Activated CD8-positive, alpha-beta memory T cell treated with anti-CD3 and anti-CD28 coated beads, Interleukin-2, amount 50 U/mL, for 4 hours (primary cell): Measurements from ENCODE around the gene TMTC2.
"Not testable (repeated sequence)": the region's sequence is repeated elsewhere in the genome, so short reads cannot be mapped to it uniquely, and the experiment has no call there.

Source experiments
- DNase-seq: peaks from one replicate; pipeline ENCODE4 v3.0.0-alpha.2; 2020

The TMTC2 gene

GRCh38 chr12:82797480-82797879 lies 110.8 kb downstream of the TMTC2 start:
- no peak for DNase-seq

GRCh38 chr12:82800185-82800584 lies 113.5 kb downstream of the TMTC2 start:
- no peak for DNase-seq

DNA sequence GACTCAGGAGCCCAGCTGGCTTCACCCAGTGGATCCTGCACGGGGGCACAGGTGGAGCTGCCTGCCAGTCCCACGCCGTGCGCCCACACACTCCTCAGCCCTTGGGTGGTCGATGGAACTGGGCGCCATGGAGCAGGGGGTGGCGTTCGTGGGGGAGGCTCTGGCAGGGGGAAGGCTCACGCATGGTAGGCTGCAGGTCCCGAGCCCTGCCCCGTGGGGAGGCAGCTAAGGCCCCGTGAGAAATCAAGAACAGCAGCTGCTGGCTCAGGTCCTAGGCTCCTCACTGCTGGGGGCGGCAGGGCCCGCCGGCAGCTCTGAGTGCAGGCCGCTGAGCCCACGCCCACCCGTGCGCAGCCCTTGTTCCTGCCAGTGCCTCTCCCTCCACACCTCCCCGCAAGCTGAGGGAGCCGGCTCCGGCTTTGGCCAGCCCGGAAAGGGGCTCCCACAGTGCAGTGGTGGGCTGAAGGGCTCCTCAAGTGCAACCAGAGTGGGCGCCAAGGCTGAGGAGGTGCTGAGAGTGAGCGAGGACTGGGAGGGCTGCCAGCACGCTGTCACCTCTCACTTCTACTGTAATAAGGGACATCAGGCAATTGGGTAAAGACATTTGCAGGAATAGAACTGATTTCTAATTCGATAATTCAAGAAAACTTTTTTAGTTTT lies 115.4 kb downstream of the TMTC2 start:
- no peak for DNase-seq

GRCh38 chr12:82803201-82803600 lies 116.5 kb downstream of the TMTC2 start:
- no peak for DNase-seq

DNA sequence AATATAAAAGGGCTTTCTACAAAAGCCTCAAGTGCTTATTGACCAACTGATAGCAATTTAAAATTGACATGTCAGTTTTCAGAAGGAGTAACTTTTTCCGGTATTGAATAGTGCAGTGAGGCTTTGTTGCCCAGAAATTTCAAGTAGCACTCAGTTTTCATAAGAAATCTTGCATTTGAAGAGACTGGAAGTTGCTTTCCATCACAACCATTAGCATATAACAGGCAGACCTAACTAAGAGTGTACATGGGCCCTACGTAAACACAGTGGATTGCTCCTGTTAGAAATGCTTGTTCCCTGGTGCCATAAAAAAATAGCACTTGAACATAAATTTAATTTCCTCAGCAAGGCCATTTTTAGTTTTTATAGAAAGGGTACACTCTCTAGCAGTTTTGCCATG lies 117.9 kb downstream of the TMTC2 start:
- DNase-seq = no peak

- DNase-seq = not testable (repeated sequence)
Measured at GRCh38 chr12:82805004-82805403, 118.3 kb downstream of the TMTC2 start.

DNA sequence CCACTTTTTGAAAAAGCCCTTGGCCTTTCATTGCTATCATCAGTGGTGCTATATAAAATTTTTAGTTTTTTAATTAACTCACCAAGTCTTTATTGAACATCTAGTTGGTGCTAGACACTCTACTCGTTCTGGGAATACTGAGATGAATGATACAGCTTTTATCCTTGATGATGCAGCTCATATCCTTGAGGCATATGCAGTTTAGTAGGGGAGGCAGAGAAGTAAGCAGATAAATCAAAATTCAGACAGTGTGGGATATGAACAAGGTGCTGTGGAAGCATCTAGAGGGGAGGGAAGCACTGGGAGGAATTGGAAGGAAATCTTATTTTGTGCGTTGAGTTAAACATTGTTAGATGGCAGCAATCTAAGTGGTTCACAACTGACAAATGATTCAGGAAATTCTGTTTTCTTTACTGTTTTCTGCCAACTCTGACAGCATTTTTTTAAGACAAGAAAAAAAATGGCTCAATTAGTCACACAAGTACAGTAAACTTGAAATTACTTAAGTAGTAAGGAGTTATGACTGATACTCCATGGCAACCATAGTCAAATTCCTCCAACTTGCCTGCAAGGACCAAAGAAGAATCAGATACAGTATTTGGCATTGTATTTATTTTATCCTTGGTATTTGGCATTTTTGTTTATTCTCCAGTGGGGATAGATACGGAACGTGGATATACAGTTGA lies 119.2 kb downstream of the TMTC2 start:
- DNase-seq = no peak

DNA sequence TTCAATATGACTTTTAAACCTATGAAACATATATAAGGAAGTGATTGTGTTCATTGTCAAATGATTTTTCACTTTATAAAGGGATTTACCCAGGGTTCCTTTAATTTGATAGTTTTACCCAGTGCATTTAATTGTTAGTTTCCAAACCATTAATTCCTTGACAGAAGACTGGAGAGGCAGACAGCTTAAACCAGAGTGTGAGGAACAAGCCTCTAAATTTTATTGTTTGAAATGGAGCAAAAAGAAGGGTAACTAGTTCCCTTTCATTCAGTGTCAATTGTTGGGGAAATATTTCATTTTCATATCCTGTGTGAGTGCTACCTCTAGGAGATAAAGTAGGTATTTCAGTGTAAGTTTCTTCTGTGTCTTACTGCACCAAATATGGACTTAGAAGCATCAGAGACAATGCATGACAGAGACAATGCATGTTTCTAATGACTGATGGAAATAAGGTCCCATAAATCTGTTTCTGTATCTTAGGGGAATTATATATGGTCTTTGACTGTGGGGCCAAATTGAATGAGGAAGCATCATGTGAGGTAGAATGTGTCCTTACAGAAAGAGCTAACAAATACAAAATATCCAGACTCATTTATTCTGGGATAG lies 120.5 kb downstream of the TMTC2 start:
- DNase-seq = no peak

DNA sequence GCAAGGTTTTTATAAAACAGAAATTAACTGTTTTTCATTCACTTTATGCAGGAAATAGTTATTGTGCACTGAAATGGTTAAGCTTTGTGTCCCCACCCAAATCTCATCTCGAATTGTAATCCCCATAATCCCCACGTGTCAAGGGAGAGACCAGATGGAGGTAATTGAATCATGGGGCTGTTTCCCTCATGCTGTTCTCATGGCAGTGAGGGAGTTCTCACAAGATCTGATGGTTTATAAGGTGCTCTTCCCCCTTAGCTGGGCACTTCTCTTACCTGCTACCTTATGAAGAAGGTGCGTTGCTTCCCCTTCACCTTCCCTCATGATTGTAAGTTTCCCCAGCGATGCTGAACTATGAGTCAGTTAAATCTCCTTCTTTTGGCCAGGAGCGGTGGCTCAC lies 123.9 kb downstream of the TMTC2 start:
- no peak for DNase-seq

- no peak for DNase-seq
Measured at GRCh38 chr12:82817368-82817767, 130.7 kb downstream of the TMTC2 start.

DNA sequence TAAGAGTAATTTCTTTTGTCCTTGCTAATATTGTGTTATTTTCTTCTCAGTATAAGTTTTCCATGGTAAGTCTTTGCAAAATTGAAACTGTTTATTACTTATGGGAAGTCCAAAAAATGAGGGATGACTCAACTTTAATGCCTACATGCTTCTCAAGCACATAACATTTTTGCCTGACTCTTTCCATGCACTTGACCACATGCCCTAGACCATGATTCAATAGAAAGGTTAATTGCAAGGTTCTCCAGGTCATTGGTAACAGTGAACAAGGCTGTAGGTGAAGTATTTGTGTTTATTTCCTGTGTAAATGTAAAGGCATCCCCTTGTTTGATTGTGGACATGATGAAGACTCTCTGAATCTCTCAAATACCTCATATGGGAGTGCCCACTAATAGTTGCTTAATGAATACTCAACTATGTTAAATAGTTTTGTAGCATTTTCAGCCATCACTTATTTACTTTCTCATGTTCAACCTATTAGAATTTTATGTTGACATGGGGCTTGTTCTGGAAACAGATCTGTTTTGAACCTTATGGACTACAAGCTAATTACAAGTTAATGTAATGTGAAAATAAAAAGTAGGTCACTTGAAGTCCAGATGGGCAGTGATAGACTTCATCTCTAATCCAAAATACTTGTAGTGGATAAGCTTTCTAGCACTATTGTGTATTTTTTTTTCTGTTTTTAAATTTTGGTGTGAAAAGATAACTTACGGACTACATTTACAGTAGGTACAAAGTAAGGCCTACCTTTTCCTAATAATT lies 131.7 kb downstream of the TMTC2 start:
- no peak for DNase-seq

DNA sequence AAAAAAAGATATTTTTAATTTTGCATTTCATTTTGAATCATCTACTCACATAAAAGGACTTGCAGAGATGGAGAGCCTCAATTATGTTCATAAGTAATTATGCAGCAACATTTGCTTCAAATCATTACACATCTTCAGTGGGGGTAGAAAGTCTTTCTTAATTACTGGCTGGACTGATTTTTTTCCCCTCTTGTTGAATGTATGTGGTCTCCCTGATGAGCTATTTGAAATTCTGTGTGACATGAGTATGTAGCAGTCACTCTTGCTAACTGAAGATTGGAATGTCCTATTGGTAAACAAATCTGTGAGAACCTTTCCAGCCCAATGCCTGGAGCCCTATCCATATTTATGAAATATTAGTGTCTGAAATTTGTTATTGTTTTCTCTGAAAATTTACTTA lies 139.8 kb downstream of the TMTC2 start:
- DNase-seq = no peak

DNA sequence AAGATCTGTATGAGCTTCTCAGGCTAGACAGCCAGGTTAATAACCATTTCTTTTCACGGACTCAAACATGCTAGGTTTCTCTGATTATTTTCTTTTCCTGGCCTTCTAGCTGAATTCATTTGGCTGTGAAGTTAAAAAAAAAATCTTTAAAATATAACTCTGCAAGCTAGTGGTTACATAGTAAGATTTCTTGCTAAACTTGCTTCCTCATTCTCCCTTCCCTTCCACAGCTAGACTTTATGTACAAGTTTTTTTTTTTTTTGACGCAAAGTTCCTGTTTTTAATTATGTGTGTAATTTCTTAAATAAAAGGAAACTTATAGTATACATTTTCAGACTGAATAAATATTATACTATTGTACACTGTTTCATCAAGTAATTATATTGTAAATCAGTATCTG lies 145.4 kb downstream of the TMTC2 start:
- no peak for DNase-seq

GRCh38 chr12:82832981-82833380 lies 146.3 kb downstream of the TMTC2 start:
- no peak for DNase-seq

- DNase-seq = no peak
Measured at GRCh38 chr12:82833481-82833880, 146.8 kb downstream of the TMTC2 start.

- DNase-seq = no peak
Measured at GRCh38 chr12:82835217-82835616, 148.5 kb downstream of the TMTC2 start.

- no peak for DNase-seq
Measured at GRCh38 chr12:82838131-82838551, 151.4 kb downstream of the TMTC2 start.

DNA sequence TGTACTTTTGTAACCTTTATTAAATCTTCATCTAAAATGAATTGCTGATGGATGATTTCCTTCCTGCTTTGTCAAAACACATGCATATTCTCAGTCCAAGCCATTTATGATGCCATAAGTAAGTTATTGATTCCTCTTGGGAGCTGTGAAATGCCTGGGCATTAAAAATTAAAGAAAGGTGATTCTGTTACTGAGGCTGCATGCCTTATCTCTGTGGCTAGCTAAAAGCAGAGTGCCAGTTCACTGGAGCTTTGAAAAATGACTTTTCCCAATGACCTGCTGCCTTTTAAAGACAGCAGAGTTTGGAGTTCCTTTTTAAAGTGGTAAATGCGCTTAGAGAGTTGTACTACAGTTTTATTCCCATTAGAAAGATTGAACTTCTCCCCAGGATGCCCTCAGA lies 152.1 kb downstream of the TMTC2 start:
- no peak for DNase-seq

DNA sequence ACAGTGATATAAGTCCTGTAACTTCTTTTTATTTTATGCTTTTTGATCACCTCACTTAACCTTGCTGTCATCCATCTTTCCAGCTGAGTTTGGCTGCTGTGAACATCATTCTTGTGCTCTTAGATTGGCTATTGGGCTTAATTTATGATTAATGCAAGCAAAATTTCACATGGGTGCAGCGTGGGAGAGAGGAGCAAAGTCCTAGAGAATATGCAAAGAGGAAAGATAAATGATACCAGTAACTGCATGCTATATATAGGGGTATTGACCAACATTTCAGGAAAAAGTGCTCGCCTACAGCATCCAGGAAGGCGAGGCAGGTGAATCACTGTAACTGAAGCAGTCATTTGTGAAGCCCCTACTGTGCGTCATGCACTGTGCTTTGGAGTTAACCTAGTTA lies 153.1 kb downstream of the TMTC2 start:
- no peak for DNase-seq

DNA sequence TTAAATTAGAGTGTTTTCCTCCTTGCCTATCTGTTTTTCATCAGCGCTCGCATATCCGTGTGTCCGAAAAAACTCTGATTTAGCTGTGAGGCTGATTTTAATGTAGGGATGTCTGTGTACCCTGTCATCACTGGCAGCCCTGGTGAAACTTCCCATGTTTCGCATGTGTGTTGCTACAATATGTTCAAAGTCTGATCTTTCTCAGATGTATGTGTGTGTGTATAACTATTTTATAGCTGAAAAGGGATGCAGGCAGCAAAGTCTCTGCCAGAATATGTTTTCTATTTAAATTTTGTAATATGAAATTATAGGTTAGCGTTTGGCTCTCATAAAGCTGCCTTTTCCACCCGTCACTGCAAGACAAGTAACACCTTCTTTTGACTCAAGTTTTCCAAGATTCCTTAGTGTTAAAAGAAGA lies 154.8 kb downstream of the TMTC2 start:
- DNase-seq = no peak

DNA sequence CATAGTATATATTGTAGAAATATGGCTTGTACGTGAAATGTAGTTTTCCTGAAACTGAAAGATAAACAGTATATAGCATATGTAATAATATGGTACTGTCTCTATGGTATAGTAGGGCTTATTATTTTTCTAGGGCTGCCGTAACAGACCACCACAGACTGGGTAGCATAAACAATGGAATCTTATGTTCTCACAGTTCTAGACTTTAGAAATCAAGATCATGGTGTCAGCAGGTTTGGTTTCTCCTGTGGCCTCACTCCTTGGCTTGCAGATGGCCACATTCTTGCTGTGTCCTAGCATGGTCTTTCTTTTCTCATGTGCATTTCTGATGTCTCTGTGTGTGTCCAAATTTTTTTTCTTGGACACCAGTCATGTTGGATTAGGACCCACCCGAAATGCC lies 155.8 kb downstream of the TMTC2 start:
- no peak for DNase-seq

- not testable (repeated sequence) for DNase-seq
Measured at GRCh38 chr12:82845076-82845475, 158.4 kb downstream of the TMTC2 start.

GRCh38 chr12:82848845-82849244 lies 162.1 kb downstream of the TMTC2 start:
- no peak for DNase-seq

- no peak for DNase-seq
Measured at GRCh38 chr12:82852529-82852928, 165.8 kb downstream of the TMTC2 start.
